Uterus (tissue), 2 donors: Measurements from ENCODE around the gene PAM.
A peak's percentile ranks its signal among the peaks of the same experiment; 100 is the strongest.

Experiments used
- POLR2A ChIP-seq, 2 donors: fragments of 450-650 bp; IDR thresholded peaks; one replicate each; pipeline ENCODE4 v1.6.1; 2016; ENCODE audit warnings: antibody characterized with exemption in 2 of 2, mild to moderate bottlenecking in 1 of 2, moderate library complexity in 1 of 2
- TF ChIP-seq, protein P1 (sequence below), 4 experiments: fragments of 200-600 bp in 2 of 4; fragments of 450-650 bp in 2 of 4; sonication (generic) in 2 of 4; IDR thresholded peaks; one replicate each; pipeline ENCODE4 v1.5.1; 2016 to 2019; ENCODE audit warnings: antibody characterized with exemption in 4 of 4, mild to moderate bottlenecking in 2 of 4, moderate library complexity in 1 of 4

DNA sequence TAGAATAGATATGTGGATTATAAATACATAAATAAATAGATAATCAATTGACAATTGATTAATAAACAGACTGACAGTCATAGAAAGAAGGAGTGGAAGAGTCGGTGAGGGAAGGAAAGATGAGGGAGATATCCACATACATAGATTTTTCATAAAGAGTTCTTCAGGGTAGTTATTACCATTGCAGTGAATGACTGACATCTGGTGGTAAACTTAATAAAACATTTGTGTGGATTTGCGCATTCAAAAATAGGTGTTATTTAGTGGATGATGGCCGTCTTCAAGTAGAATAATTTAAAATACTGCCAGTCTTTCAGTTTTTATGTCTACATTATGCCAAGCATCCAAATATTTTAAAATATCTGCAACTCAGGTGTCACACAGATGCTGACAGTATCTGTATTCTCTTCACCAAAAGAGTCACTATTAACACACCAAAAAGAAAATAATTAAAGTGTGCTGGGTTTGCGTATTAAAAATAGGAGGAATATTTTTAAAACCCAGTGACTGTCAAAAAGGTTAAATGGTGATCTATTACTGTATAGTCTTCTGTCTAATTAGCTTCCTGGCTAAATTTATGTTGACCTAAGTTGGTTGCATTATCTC is 286.1 kb downstream of the PAM start:
- TF ChIP-seq, protein P1, sequence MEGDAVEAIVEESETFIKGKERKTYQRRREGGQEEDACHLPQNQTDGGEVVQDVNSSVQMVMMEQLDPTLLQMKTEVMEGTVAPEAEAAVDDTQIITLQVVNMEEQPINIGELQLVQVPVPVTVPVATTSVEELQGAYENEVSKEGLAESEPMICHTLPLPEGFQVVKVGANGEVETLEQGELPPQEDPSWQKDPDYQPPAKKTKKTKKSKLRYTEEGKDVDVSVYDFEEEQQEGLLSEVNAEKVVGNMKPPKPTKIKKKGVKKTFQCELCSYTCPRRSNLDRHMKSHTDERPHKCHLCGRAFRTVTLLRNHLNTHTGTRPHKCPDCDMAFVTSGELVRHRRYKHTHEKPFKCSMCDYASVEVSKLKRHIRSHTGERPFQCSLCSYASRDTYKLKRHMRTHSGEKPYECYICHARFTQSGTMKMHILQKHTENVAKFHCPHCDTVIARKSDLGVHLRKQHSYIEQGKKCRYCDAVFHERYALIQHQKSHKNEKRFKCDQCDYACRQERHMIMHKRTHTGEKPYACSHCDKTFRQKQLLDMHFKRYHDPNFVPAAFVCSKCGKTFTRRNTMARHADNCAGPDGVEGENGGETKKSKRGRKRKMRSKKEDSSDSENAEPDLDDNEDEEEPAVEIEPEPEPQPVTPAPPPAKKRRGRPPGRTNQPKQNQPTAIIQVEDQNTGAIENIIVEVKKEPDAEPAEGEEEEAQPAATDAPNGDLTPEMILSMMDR (IDR thresholded peaks at IDR 0.05), result peak; percentile 52 to 58 (median 56)
- TF ChIP-seq POLR2A (IDR thresholded peaks at IDR 0.05), result no peak
